Cerebellar nuclear complex (tissue), 1 donor: ENCODE measurements around the gene STK31.
"Not testable (repeated sequence)": the region's sequence is repeated elsewhere in the genome, so short reads cannot be mapped to it uniquely, and the experiment has no call there.

Experiments
- DNase-seq, 2 experiments: peaks; one replicate each; lab custom pipeline; 2025; lab: John Stamatoyannopoulos, UW

Gene STK31

DNA sequence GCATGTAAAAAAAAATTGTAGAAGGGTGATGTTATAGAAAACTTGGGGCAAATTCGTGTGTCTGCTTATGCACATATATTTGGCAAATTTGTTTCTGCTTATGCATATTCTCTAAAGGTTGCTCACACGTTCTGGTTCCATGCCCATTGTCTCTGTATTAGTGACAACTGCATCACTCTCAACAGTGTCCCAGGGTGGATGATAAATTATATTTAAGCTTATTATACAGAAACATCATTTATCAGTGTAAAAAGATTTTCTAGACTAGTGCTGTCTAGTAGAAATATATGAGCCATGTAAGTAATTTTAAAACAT, 4.1 kb downstream of the STK31 start:
- no peak for DNase-seq

DNA sequence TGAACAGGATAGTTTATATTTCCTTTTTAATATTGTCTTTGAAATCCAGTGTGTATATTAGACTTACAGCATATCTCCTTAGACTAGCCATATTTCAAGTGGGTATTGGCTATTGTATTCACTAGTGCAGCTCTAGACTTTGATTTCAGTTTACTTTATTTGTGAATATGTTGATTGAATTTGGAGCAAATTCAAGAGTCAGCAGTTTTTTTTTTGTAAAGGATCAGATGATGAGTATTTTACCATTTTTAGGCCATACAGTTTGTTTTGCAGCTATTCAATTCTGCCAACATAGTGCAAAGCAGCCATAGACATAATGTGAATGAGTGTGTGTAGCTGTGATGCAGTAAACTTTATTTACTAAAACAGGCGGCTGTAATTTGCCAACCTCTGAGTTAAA, 4.6 kb downstream of the STK31 start:
- DNase-seq: no peak

DNA sequence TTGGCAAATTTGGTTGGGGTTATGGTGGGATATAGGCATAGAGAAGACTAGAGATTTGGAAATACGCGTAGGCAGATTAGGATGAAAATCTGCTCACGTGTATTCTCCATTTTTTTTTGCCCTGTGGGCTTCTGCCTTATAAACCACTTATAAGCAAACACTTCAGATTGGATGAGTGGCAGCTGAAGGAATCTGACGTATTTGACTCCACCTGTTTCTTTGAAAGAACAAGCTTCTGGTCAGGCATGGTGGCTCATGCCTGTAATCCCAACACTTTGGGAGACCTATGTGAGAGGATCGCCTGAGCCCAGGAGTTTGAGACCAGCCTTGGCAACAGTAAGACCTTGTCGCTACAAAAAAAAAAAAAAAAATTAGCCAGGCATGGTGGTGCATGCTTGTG, 5.1 kb downstream of the STK31 start:
- no peak for DNase-seq

DNA sequence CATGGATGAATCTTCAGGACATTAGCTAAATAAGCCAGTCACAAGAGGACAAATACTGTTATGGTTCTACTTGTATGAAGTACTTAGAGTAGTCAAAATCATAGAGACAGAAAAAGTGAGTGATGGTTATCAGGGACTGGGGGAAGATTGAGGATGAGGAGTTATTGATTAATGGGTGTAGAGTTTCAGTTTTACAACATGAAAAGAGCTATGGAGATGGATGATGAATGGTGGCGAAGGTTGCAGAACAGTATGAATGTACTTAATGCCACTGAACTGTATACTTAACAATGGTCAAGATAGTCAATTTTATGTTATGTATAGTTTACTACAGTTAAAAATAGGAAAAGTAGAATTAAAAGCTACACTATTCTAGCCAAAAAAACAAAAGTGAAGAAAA, 7.8 kb downstream of the STK31 start:
- DNase-seq: no peak

DNA sequence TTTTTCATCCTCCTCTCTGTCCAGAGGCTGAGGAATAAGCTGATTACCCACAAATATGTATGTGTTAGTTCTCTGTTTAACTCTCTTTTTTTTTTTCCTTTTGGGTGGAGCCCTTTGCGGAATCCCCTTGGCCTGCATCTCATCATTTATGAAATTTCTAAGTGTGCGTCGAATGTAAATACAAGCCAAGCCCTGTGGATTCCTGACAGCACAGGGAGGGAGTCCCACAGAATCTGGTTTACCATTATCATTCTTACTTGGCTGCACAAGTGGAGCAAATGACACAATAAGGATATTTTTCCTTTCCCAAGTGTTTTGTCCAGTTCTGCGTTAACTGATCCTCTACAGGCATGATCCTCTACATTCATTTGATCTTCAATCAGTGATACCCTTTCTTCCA, 11.4 kb downstream of the STK31 start:
- DNase-seq: no peak

DNA sequence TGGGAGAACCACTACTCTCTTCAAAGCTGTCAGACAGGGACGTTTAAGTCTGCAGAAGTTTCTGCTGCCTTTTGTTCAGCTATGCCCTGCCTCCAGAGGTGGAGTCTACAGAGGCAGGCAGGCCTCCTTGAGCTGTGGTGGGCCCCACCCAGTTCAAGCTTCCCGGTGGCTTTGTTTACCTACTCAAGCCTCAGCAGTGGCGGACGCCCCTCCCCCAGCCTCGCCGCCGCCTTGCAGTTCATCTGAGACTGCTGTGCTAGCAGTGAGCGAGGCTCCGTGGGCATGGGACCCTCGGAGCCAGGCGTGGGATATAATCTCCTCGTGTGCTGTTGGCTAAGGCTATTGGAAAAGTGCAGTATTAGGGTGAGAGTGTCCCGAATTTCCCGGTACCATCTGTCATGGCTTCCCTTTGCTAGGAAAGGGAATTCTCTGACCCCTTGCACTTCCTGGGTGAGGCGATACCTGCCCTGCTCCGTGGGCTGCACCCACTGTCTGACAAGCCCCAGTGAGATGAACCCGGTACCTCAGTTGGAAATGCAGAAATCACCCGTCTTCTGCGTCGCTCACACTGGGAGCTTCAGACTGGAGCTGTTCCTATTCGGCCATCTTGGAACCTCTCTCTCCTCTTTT, 12.7 kb downstream of the STK31 start:
- DNase-seq: not testable (repeated sequence)

DNA sequence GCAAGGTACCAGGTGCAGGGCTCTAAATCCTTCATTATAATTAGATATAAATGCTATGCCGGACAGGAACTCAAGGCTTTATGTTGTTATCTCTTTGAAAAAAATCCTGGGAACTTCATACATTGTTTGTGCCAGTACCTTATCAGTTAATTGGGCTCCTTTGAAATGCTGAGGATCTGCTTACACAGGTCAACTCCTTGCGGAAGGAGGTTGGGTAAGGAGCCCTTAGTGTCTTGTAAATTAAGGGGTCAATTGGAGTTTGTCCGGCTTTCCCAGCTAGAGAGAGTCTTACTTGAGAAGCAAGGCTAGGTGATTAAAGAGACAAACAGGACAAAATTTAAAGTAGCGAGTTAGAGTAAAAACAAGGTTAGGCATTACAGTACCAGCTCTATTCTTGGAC, 14.1 kb downstream of the STK31 start:
- not testable (repeated sequence) for DNase-seq

DNA sequence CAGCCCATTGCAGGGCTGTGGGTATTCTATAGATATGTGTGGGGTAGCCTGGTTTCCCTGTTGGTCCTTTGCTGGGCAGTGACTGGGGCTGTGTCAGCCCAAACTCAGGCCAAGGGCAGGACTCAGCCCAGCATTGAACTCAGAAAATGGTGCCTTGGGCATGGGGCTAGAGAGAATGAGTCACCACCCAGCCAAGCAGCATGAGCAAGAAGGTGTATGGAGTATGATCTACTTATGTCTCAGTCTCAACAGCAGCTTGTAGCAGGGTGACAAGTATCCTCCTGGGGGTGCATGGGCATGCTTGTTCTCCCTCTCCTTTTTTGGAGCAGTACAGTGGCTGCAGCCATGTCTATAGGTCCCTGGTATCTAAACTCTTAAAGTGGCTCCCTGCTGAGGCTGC, 32.0 kb downstream of the STK31 start:
- DNase-seq: no peak

DNA sequence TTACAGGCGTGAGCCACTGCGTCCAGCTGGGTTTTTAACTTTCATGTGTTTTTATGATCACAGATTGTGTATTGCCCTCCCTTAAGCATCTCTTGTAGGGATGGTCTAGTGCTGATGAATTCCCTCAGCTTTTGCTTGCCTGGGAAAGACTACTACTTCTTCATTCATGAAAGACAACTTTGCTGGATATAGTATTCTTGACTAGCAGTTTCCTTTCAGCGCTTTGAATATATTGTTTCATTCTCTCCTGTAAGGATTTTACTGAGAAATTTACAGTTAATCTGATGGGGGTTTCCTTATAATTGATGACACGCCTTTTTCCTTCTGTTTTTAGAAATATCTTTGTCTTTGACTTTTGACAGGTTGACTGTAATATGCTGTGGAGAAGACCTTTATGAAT, 33.2 kb downstream of the STK31 start:
- DNase-seq: no peak

DNA sequence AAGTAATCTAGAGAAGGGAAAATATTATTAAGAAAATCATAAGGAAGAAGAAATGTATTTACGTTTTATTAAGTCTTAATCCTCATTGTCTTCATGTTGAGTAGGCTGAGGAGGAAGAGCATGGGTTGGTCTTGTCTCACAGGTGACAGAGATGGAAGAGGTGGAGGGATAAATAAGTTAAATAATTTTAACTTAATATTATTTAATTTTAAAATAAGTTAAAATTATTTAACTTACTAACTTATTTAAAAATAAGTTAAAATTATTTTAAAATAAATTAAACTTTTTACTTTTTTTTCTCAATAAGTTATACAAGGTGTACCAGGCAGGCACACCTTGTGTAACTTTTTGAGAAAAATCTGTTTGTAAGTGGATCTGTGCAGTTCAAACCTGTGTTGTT, 36.6 kb downstream of the STK31 start:
- DNase-seq: no peak

DNA sequence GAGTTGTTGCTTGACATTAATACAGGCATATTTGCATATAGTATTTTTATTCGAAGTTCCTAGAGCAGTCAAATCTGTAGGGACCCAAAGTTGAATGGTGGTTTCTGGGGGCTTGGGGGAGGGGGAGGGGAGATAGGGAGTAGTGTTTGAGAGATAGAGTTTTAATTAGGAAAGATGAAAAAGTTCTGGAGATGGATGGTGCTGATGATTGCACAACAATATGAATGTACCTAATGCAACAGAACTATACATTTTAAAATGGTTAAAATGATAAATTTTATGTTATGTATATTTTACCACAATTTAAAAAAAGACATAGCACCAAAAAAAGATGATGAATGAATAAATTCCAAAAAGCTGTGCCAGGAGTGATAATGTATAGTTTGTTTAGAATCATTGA, 41.8 kb downstream of the STK31 start:
- no peak for DNase-seq

DNA sequence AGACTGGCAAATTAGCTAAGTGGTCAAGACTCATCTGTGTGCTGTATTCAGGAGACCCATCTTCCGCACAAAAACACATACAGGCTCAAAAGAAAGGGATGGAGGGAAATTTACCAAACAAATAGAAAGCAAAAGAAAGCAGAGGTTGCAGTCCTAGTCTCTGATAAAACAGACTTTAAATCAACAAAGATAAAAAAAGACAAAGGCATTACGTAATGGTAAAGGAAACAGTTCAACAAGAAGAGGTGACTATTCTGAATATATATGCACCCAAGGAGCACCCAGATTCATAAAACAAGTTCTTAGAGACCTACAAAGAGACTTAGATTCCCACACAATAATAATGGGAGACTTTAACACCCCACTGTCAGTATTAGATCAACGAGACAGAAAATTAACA, 48.8 kb downstream of the STK31 start:
- DNase-seq: not testable (repeated sequence)

DNA sequence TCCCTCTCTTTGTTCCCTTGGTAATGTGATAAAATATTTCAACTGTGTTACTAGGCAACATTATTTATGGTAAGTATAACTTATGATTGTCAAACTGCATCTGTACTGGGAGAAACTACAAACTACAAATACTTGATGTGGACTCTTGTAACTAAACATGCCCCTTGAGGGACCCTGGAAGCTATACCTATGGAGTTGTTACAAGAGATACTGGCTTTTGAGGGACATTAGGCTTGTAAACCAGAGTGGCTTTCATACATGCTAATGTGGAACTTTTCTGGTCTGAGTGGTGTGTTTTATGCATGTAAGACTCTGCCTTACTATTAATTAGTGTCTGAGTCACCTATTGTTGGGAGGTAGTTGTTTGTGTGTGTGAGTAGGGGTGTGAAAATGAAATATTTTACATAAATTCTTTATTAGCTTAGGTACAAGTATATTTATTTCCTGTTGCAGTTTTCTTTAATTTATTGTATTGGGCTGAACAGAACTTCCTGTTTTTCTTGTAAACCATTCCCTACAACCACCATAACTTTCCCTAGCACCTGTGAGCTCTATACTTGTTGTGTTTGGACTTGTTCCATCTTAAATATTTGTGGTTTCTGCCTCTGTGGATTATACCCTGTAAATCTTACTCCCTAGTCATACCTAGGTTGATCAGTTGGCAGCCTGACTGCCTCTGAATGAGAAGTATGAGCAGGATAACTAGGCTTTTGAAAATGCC, 49.8 kb downstream of the STK31 start:
- DNase-seq: no peak

DNA sequence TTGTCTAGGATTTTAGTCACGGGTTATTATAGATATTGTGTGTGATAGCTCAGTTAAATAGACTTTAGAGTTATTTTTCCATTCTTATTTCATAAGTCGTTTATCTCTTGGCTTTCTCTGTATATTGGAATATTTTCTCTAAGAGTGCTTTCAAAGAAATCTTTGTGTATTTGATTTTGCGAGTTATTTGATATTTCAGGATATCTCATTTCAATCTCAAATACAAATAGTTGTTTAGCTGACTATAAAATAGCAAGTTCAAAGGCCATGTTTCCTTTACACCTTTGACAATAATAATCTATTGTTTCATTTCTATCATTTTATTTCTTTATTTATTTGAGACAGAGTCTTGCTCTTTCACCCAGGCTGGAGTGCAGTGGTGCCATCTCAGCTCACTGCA, 55.9 kb downstream of the STK31 start:
- no peak for DNase-seq

DNA sequence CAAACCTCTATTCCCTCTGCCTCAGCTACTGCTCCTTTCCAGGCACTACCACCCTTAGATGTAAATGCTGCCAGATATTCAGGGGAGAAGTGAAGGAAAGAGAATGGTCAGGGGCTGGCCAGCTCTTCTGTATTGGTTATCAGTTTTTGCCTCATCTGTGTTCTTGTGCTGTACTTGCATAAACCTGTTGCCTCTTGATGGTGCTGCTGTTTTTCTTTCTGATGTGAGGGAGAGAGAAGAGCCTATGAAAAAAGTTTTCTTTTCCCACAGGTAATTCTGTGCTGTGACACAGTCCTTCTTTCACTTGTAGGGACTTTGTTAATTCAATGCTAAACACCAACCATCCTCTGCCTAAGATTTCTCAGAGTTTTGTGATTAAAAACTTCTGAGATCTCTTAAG, 57.5 kb downstream of the STK31 start:
- no peak for DNase-seq

DNA sequence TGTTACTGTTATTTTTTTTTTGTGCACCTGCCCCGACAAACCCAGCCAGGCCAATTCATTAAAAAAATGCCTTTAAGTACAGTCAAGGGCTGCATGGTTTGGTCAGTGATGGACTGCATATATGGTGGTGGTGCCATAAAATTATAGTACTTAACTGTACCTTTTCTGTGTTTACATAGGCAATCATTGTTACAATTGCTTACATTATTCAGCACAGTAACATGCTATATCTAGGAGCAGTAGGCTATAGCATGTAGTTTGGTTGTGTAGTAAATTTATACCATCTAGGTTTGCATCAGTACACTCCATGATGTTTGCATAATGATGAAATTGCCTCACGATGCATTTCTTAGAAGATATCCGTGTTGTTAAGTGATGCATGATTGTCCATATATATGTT, 58.0 kb downstream of the STK31 start:
- no peak for DNase-seq

DNA sequence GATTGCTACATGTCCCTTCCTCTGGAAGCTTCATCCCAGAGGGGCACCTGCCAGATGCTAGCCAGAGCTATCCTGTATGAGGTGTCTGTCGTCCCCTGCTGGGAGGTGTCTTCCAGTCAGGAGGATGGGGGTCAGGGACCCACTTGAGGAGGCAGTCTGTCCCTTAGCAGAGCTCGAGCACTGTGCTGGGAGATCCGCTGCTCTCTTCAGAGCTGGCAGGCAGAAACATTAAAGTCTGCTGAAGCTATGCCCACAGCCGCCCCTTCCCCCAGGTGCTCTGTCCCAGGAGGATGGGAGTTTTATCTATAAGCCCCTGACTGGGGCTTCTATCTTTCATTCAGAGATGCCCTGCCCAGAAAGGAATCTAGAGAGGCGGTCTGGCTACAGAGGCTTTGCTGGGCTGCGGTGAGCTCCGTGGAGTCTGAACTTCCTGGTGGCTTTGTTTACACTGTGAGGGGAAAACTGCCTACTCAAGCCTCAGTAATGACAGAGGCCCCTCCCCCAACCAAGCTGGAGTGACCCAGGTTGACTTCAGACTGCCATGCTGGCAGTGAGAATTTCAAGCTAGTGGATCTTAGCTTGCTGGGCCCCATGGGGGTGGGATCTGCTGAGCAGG, 69.3 kb downstream of the STK31 start:
- not testable (repeated sequence) for DNase-seq

DNA sequence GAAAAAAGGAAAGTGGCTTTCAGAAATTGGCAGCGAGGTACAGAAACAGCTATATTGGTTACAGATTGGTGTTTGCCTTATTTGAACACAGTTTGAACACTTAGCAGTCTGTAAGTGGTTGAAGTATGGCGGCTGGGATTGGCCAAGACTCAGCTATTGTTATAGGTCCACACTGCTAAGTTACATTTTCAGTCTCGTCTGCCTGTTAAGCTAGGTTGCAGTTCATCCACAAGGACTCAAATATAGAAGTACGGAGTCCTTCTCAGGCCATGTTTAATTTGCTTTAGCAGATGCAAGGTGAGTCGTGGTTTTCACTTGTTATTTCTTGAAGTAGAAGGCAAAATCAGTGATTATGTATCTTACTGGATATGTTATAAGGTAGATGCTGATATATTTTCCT, 73.1 kb downstream of the STK31 start:
- DNase-seq: no peak

DNA sequence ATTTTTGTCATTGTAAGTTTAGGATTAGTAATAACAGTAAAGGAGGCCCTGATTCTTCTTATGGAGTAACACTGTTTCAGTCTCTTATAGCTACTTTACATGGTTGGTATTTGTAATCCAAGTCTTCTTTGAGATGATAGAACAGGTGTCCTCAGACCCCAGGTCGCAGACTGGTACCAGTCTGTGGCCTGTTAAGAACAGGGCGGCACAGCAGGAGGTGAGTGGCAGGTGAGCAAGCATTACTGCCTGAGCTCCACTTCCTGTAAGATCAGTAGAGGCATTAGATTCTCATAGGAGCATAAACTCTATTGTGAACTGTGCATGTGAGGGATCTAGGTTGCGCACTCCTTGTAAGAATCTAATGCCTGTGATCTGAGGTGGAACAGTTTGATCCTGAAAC, 77.3 kb downstream of the STK31 start:
- no peak for DNase-seq

DNA sequence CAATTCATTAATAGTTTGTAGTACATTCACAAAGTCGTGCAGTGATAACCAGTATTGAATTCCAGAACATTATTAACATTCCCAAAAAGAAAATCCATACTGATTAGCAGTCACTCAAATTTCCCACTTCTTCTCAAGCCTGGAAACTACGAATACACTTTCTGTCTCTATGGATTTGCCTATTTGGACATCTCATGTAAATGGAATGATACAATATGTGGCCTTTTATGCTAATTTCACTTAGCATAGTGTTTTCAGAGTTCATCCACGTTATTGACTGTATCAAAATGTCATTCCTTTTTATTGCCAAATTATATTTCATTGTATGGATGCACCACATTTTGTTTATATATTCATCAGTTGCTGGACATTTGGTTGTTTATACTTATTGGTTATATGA, 78.8 kb downstream of the STK31 start:
- DNase-seq: no peak

DNA sequence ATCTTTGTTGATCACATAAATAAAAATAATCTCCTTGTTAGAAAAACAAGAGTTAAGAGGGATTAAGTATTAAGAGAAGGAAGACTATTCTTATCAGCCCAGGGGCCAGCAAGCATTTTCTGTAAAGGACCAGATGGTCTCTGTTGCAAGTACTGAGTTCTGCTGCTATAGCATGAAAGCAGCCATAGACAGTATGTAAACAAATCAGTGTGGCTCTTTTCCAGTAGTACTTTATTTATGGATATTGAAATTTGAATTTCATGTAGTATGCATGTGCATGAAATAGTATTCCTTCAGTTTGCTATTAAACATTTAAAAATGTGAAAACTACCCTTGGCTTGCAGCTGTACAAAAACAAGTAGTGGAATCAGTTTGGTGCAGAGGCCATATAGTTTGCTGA, 81.7 kb downstream of the STK31 start:
- no peak for DNase-seq

DNA sequence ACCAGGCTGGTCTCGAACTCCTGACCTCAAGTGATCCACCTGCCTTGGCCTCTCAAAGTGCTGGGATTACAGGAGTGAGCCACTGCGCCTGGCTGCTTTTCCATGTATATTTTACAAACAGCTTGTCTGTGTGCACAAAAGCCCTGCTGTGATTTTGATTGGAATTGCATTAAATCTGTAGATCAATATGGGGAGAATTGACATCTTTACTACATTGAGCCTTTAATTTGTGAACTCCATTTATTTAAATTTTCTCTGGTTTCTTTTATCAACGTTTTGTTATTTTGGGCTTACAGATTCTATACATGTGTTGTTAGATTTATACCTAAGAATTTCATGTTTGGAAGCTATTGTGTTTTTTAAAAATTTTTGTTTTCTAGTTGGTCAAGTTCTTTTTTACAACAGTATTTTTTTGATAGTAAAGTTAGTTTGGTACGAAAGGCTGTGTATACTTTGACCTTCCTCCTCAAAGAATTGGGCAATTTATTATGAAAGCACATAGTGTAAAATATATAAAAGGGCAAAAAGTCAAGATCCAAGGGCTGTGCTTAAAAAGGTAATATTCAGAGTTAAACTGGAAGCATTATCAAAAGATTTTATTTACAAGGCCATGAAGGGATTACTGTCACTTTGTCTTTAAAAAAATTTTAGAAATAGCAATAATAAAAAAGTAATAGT, 92.8 kb downstream of the STK31 start:
- DNase-seq: no peak

DNA sequence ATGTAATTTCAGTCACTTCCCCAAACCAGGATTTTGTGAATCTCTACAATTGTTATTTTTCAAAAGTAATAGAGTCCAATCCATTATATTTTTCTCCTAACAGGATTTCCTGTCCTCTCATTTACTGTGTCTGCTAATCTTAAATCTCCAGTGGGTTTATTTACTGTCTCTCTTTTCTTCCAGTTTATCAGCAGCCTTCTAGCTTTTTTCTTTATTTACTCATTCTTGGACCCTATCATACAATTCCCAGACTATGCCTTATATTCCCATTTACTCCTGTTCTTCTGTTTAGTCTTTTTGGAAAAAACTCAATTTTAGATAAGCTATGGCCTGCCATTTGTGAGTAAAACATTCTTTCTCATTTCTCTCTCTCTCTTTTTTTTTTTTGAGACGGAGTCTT, 94.7 kb downstream of the STK31 start:
- no peak for DNase-seq
